Activated CD4-positive, alpha-beta T cell treated with anti-CD3 and anti-CD28 coated beads, Interleukin-2, amount 50 U/mL, for 16 hours (primary cell): ENCODE measurements around the gene E2F2.
A peak's percentile ranks its signal among the peaks of the same experiment; 100 is the strongest.

Source experiments
- DNase-seq: peaks from one replicate; pipeline ENCODE4 v3.0.0-alpha.2; 2020

E2F2 gene

DNA sequence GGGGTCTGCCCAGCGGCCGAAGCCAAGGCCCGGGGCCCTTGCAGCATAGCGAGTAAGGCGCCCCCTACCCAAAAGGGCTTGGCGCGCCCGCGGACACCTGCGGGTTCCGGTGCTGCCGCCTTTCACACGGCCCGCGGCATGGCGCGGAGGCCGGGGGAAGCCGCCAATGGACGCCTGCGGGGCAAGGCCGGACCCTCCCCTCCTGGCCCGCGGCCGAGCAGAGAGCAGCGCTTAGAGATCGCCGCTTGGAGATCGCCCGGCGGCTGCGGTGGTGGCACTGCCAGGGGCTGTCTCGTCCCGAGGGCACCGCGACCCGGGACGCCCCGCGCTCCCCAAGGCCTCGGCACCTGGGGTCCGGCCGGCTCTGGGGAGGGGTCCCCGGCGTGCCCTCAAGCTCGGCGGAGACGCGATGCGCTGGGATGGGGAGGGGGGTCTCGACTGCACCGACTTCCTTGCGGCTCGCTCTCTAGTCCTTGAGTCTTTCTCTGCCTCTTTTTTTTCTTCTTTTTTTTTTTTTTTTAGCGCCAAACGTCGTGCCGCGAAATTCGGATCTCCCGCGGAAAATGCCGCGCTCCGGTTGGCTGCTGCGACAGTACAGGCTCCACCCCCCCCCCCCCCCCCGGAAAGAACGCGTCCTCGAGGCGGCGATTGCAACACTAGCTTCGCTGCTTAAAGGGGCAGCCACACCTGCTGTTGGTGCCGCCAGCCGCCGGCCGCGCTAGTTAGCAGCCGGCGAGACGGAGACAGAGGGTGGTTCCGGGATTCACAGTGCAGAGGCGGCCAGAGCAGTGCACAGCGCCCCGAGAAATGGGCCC, at the start of gene E2F2:
Gene E2F2 (minus strand): TSS at position 487 of the 815 bp plus-strand sequence. CDS start 440 bp downstream, at position 47.
- DNase-seq, result peak; percentile 85

- DNase-seq, result no peak
These were observed 47.9 kb upstream of the E2F2 start for GRCh38 chr1:23578997-23579363.

DNA sequence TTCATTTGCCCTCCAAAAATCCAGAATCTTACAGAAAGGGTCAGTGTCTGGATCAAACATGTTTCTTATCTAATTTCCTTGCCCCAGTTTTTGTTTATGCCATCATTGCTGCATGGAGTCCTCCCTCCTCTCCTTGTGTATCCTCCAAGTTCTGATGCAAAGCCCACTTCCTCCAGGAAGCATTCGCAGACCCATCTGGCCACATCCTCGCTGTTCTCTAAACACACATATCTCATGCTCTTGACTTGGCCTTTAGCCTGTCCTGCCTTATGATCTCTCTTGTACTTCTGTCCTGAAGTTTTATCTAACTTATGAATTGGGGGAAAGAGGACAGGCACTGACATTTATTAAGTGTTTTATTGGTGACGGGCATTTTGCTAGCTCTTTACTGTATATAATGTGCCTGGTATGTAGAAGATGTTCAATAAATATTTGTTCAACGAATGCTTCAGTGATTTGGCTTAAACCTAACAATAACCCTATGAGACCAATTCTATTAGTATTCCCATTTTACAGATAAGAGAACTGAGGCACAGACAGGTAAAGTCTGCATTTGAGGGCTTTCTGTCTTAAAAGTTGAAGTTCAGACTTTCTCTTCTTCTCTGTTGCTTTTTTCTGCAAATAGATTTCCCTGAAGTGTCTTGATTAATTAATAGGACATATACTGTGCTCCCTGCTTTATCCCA, 47.4 kb upstream of the E2F2 start:
- no peak for DNase-seq

- DNase-seq, result peak; percentile 72
These were observed 46.3 kb upstream of the E2F2 start for GRCh38 chr1:23577056-23578004.

DNA sequence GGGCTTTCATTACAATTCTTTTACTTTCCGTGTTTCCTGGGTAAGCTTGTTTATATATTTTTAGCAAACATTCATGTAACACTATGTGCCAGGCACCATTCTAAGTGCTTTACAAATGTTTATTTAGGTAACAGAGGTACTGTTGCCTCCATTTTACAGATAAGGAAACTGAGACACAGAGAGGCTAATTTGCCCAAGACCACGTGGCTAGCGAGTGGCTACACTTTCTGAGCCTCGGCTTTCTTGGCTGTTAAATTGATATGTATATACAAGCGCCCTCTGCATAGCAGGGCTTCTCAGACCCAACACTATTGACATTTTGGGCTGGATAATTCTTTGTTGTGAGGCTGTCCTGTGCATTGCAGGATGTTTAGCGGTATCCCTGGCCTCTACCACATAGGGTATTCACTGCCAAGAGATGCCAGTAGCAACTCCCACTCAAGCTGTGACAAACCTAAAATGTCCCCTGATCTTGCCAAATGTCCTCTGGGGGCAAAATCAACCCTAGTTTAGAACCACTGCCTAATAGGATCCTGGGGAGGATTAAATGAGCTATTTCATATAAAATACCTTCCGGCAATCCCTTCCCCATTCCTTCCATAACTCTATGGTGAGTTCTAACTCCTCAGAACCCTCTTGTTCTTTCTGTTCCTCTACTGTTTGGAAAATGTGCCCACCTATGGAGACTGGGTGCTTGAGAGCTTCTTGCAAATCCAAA, 45.5 kb upstream of the E2F2 start:
- DNase-seq, result no peak

DNA sequence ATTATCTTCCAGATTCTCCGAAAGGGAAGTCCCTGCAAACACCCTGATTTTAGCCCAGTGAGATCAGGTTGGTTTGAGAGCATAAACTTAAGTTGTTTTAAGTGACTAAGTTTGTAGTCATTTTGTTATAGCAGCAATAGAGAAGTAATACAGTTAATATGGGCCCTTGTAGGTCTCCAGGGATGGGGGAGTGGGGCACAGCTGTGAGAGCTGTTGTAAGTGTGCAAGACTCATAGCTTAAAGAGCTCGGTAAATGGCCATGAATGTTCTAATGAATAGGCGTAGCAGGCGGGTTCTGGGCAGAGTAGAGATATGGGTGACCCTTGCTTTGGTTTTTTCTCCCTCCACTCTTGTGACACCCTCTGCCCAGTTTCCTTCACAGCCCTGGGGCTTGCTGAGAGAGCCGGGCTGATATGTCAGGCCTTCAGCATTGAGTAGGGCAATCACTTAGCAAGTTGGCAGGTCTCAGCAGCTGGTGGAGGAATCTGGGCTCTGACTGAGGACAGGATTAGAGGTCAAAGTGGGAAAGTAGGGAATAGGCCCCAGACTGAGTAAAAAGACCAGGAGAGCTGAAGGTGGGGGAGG, 44.3 kb upstream of the E2F2 start:
- no peak for DNase-seq

DNA sequence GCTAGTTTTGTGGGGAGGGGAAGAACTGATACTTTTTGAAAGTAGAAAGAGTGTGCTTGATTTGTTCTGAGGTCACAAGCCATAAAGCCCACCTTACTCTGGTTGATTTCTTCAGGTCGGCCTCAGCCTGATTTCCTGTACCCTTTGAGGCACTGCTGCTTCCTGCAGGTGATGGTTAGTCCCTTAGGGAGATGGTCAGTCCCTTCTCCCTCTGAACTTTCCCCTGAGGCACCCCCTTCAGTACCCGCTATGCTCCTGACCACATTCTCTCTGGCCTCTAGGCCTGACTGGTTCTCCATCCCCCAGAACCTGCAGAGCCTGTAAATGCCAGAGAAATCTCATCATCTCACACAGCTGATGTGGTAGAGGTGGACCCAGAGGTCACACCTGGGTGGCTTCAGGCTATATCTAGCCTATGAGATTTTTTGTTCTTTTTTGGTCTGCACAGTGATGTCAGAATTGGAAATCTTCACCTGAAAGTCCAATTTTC, 43.3 kb upstream of the E2F2 start:
- no peak for DNase-seq

- DNase-seq, result no peak
These were observed 42.6 kb upstream of the E2F2 start for GRCh38 chr1:23573574-23574182.

GRCh38 chr1:23571465-23571864, 40.4 kb upstream of the E2F2 start:
- DNase-seq, result no peak

- DNase-seq, result no peak
These were observed 39.1 kb upstream of the E2F2 start for GRCh38 chr1:23570001-23570691.

DNA sequence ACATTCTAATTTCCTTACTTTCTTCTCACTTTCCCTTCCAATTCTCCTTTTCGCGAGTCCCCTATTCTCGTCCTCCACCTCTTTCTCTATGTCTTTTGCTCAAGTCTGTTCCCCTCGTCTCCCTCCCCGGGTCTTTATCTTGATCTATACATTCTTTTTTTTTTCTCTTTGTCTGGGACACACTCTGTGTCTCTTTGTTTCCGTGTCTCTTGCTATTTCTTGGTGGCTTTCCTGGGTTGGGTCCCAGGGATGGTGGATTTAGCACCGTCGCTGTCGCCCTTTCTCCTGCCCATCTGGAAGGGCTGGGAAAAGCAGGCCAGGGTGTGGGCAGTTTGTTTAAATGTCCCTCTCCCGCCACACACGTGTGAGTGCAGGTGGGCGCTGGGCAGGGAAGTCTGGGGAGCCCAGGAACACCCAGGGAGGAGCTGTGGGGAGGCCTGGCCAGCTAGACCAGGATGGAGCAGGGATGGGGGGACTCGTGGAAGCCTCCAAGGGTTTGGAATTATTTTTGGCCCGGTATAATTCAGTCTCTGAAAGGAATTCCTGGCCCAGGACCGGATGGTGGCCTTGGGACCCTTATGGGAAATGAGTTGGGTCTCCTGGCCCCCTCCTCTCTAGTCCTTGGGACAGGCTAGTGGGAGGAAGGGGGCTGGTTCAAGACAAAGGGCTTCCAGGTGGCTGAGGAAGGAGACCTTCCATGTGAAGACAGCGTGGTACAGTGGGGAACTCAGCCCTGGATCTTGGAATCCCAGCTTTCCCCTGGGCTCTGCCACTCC, 37.8 kb upstream of the E2F2 start:
- no peak for DNase-seq

GRCh38 chr1:23567996-23568607, 37.1 kb upstream of the E2F2 start:
- no peak for DNase-seq

GRCh38 chr1:23567629-23567995, 36.6 kb upstream of the E2F2 start:
- no peak for DNase-seq

DNA sequence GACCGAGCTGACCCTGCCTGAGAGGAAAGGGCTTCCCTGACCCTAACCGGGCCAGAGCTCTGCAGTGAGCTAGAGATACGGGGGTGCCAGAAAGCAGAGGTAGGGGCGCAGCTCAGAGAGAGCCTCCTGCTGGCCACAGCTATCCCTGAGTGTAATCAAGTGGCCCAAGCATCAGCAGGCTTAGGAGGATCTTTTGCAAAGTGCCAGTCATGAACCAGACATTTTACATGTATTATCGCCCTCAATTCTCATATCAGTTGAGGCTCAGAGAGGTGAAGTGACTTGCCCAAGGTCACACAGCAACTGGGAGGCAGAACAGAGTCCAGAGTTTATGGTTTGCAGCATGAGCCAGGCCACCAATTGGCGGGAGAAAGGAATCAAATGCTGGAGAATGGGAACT, 35.3 kb upstream of the E2F2 start:
- no peak for DNase-seq

DNA sequence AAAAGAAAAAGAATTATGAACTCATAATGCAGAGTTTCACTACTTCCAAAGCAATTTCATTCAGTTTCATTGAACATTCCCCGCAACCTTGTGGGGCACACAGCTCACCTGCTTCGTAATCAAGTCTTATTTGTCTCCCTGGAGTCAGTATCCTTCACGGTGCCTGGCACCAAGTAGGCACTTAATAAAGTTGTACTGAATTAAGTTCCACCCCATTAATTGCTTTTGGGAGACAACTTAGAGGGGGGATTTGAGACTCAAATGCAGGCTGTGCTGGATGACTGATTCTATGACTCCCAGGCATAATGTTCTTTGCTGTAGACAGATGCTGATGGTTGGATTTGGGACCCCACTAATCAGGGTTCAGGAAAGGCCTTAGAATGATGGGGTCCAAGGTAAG, 34.7 kb upstream of the E2F2 start:
- no peak for DNase-seq

DNA sequence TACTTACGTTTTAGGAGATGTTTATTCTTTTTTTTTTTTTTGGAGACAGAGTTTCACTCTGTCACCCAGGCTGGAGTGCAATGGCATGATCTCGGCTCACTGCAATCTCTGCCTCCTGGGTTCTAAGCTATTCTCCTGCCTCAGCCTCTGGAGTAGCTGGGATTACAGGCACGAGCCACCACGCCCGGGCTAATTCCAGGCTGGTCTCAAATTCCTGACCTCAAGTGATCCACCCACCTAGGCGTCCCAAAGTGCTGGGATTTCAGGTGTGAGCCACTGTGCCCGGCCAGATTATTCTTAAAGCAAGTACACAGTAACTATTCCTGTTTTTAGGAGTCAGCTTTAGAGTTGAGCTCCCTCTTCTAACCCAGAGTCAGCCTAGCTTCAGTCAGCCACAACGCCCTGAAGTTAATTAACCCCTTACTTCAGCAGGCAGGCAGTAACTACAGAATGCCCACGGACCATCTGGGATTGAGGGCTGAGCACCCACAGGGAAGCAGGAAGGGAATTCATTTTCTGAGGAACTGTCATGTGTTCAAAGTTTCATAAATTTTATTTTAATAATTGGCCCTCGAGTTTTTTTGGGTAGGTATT, 33.6 kb upstream of the E2F2 start:
- no peak for DNase-seq

GRCh38 chr1:23563755-23564374, 32.8 kb upstream of the E2F2 start:
- DNase-seq, result no peak

GRCh38 chr1:23563003-23563402, 32.0 kb upstream of the E2F2 start:
- no peak for DNase-seq
